ENCODE data around the gene CNIH4.

DNA sequence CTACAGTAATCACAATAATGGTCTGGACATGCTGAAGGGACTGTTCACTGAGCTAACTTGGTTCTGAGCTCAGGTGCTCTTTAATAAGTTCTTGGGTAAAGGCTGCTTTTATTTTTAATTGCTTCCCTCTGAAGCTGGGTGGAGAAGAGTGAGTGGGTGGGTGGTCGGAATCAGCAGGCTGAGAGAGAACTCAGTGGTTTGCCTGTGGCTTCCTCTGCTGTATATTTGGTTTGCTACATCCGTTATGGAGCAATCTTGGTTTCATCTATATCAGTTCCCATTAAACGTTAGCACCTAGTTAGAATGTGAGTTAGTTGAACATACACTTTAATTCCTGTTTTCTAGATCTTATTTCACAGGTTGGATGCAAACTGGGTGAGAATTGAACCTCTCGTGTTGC, 23.3 kb downstream of the CNIH4 start:
- TF ChIP-seq POLR2AphosphoS5 (IDR thresholded peaks at IDR 0.05; ENCODE audit: low read depth) = no peak
- TF ChIP-seq, protein P1, sequence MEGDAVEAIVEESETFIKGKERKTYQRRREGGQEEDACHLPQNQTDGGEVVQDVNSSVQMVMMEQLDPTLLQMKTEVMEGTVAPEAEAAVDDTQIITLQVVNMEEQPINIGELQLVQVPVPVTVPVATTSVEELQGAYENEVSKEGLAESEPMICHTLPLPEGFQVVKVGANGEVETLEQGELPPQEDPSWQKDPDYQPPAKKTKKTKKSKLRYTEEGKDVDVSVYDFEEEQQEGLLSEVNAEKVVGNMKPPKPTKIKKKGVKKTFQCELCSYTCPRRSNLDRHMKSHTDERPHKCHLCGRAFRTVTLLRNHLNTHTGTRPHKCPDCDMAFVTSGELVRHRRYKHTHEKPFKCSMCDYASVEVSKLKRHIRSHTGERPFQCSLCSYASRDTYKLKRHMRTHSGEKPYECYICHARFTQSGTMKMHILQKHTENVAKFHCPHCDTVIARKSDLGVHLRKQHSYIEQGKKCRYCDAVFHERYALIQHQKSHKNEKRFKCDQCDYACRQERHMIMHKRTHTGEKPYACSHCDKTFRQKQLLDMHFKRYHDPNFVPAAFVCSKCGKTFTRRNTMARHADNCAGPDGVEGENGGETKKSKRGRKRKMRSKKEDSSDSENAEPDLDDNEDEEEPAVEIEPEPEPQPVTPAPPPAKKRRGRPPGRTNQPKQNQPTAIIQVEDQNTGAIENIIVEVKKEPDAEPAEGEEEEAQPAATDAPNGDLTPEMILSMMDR (conservative IDR thresholded peaks at IDR 0.05; ENCODE audit: low read depth in 2 of 2) = no peak
- no peak for TF ChIP-seq EZH2 (IDR thresholded peaks at IDR 0.05; ENCODE audit: low read depth, unreplicated experiment)
- no peak for TF ChIP-seq EZH2phosphoT487 (IDR thresholded peaks at IDR 0.05; ENCODE audit: unreplicated experiment)
